Left lung (tissue), 10 donors: ENCODE data around the gene AIP. TPM values are rescaled to one million over a fixed set of nuclear protein-coding genes. Genes with fewer than 3 reads are reported as not detected.

ENCODE experiments used
- ATAC-seq: fragments of 200-7000 bp; cut with Tn5 transposase; one replicate; pipeline ENCODE4 v1.9.1; 2020; ENCODE audit warnings: moderate library complexity
- DNase-seq, 4 donors: peaks; one replicate each; pipeline ENCODE4 v3.0.0-alpha.2; 2013 to 2020
- H3K27ac ChIP-seq, 2 donors: fragments of 200-600 bp; sonication (generic) in 1 of 2; one replicate each; pipeline versions ENCODE4 v1.5.0 to v1.8.0; 2020 to 2021
- H3K27me3 ChIP-seq, 2 donors: fragments of 200-600 bp; sonication (generic) in 1 of 2; one replicate each; pipeline versions ENCODE4 v1.5.0 to v1.8.0; 2020 to 2021
- H3K36me3 ChIP-seq, 2 donors: fragments of 200-600 bp; sonication (generic) in 1 of 2; one replicate each; pipeline versions ENCODE4 v1.5.0 to v1.8.0; 2020 to 2021
- H3K4me1 ChIP-seq, 2 donors: fragments of 200-600 bp; one replicate each; pipeline ENCODE4 v1.8.0; 2021
- H3K4me3 ChIP-seq, 2 donors: fragments of 200-600 bp; sonication (generic) in 1 of 2; one replicate each; pipeline versions ENCODE4 v1.5.0 to v1.8.0; 2020 to 2021; ENCODE audit warnings: mild to moderate bottlenecking in 1 of 2
- H3K9me3 ChIP-seq, 2 donors: fragments of 200-600 bp; sonication (generic) in 1 of 2; one replicate each; pipeline versions ENCODE4 v1.5.0 to v1.8.0; 2020 to 2021
- intact Hi-C, 2 donors: fragments of 100-400 bp; cut with DNase I; formaldehyde crosslinking; loops; one replicate each; pipeline versions ENCODE4 v1.11.2 to v1.14.2; 2022
- polyA plus RNA-seq, 6 donors: library from polyadenylated mRNA; unstranded; fragments of 120-200 nt; gene quantifications; one replicate each; pipeline ENCODE4 v1.2.1, GENCODE V29; 2013; ENCODE audit not compliant: insufficient read length in 6 of 6
- total RNA-seq, 2 donors: library from RNA; stranded (reverse); fragmentation: NEBNext Ultra II Directional; extraction: Animal tissue kit (Norgen Biotek cat#: 25700); gene quantifications; one replicate each; pipeline ENCODE4 v1.2.1, GENCODE V29; 2021
- TF ChIP-seq, protein P1 (sequence below), 2 donors: fragments of 200-600 bp; sonication (generic) in 1 of 2; IDR thresholded peaks; one replicate each; pipeline versions ENCODE4 v1.5.0 to v1.8.0; 2021; ENCODE audit warnings: antibody characterized with exemption in 2 of 2
- donor health status: DM: no; HTN: yes; CAD: no.
- donor health status: DM: no; HTN: no; CAD: no.

The AIP gene
- total and polyA plus RNA-seq, 8 donors = 55.7 to 68.2 (median 61.0) TPM

DNA sequence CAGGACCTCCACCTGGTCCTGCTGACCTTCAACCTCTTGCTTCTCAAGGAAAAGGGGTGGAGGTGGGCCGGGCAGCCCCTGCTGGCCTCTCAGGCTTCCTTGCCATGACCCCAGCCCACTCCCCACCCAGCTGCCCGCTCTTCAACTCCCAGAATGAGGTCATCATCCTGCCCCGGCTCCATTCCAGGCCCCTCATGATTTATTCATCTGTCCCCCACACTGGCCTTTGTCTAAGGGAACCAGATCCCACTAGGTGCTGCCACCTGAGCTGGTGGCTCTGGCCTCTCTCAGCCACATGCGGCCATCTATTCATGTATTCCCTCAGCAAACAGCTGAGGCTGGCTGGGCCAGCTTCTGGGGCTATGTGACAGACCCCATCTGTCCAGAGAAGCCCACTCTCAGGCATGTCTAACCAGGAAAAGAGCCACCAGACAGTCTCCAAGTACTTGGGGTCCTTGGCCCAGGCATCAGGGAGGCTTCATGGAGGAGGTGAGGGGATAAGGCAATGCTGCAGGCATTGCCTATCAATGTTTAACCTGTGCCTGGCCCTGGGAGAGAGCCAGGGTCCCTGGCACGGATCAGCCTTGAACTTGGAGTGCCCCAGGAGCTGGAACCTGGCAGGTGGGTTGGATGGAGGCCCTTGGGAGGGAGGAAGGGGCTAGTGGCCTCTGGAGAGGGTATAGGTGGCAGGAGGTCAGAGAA, 42.6 kb downstream of the AIP start:
- no peak for ATAC-seq
- no peaks in the 10 kb centered on the region for H3K9me3 ChIP-seq

DNA sequence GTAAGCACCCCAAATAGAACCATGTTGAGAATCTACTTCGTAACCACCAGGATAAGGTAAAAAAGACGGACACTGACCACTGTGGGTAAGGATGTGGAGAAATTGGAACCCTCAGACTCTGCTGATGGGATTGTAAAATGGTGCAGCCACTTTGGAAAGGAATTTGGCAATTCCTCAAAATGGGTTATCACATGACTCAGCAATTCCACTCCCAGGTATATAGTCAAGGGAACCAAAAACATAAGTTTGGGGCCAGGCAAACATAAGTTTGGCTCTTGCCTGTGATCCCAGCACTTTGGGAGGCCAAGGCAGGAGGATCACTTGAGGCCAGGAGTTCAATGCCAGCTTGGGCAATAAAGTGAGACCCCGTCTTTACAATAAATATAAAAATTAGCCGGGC, 45.5 kb downstream of the AIP start:
- ATAC-seq (no peak), DNase-seq (no peak)
- H3K36me3 ChIP-seq = no peaks in the 10 kb centered on the region
- H3K27me3 ChIP-seq = peaks cover 0 to 8% of the 10 kb centered on the region in 2 donors
- no peak overlapping the region for H3K4me3 ChIP-seq
- H3K27ac ChIP-seq = no peak overlapping the region
- TF ChIP-seq, protein P1, sequence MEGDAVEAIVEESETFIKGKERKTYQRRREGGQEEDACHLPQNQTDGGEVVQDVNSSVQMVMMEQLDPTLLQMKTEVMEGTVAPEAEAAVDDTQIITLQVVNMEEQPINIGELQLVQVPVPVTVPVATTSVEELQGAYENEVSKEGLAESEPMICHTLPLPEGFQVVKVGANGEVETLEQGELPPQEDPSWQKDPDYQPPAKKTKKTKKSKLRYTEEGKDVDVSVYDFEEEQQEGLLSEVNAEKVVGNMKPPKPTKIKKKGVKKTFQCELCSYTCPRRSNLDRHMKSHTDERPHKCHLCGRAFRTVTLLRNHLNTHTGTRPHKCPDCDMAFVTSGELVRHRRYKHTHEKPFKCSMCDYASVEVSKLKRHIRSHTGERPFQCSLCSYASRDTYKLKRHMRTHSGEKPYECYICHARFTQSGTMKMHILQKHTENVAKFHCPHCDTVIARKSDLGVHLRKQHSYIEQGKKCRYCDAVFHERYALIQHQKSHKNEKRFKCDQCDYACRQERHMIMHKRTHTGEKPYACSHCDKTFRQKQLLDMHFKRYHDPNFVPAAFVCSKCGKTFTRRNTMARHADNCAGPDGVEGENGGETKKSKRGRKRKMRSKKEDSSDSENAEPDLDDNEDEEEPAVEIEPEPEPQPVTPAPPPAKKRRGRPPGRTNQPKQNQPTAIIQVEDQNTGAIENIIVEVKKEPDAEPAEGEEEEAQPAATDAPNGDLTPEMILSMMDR (IDR thresholded peaks at IDR 0.05) = no peak
- intact Hi-C loops = no loop called here
- H3K4me1 ChIP-seq = no peaks in the 10 kb centered on the region
- H3K9me3 ChIP-seq = peaks cover 0 to 5% of the 10 kb centered on the region in 2 donors

More for the DNA sequence above, 42.6 kb downstream of the AIP start:
- Histone ChIP-seq H3K27me3 (peaks cover 0 to 8% of the 10 kb centered on the region in 2 donors), H3K4me3 (no peak overlapping the region), H3K27ac (no peak overlapping the region), H3K36me3 (no peaks in the 10 kb centered on the region), H3K4me1 (no peaks in the 10 kb centered on the region)
- TF ChIP-seq, protein P1 (IDR thresholded peaks at IDR 0.05) = no peak
- DNase-seq = no peak
- intact Hi-C loops = no loop called here

DNA sequence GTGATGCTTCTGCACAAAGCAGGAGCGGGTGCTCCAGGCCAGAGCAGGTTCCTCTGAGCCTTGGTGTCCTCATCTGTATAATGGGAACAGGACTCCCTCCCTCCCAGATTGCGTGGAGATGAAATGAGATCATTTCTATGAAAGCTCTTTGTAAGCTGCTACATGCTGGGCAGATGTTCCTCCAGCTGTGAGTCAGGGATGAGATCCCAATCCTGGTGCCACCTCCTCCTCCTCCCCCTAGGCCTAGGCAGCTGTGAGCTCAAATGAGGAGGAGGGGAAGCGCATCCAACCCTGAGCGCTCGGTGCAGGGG, 47.4 kb downstream of the AIP start:
- H3K4me3 ChIP-seq = no peak overlapping the region

DNA sequence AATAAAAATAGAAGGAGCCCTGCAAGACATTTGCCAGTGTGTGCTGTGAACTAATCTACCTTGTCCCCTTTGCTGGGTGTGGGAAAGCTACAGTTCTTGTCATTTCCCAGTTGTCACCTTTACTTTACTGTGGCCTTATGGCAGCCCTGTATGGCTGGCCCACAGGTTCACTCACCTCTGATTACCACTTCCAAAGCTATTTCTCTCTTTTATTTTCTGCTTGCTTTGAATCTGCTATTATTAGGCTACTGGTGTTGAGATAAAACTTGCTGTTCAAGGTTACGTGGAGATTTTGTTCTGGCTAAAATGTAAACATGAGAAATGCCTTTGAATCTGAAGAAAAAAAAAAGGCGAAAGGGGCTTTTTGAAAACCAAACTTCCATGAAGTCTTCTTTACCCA, 50.1 kb downstream of the AIP start:
- H3K27me3 ChIP-seq = no peaks in the 10 kb centered on the region
- no peak for DNase-seq
- H3K4me1 ChIP-seq = no peaks in the 10 kb centered on the region
- H3K4me3 ChIP-seq = no peak overlapping the region
- TF ChIP-seq, protein P1 (IDR thresholded peaks at IDR 0.05) = no peak
- intact Hi-C loops = no loop called here
- ATAC-seq = no peak
- H3K9me3 ChIP-seq = peaks cover 0 to 21% of the 10 kb centered on the region in 2 donors
- H3K27ac ChIP-seq = no peak overlapping the region
- no peaks in the 10 kb centered on the region for H3K36me3 ChIP-seq

More for the DNA sequence above, 47.4 kb downstream of the AIP start:
- no peak for DNase-seq
- H3K4me1 ChIP-seq = no peaks in the 10 kb centered on the region
- ATAC-seq = no peak
- no peak overlapping the region for H3K27ac ChIP-seq
- H3K27me3 ChIP-seq = no peaks in the 10 kb centered on the region
- TF ChIP-seq, protein P1 (IDR thresholded peaks at IDR 0.05) = no peak
- intact Hi-C loops = no loop called here
- peaks cover 0 to 21% of the 10 kb centered on the region in 2 donors for H3K9me3 ChIP-seq
- no peaks in the 10 kb centered on the region for H3K36me3 ChIP-seq

DNA sequence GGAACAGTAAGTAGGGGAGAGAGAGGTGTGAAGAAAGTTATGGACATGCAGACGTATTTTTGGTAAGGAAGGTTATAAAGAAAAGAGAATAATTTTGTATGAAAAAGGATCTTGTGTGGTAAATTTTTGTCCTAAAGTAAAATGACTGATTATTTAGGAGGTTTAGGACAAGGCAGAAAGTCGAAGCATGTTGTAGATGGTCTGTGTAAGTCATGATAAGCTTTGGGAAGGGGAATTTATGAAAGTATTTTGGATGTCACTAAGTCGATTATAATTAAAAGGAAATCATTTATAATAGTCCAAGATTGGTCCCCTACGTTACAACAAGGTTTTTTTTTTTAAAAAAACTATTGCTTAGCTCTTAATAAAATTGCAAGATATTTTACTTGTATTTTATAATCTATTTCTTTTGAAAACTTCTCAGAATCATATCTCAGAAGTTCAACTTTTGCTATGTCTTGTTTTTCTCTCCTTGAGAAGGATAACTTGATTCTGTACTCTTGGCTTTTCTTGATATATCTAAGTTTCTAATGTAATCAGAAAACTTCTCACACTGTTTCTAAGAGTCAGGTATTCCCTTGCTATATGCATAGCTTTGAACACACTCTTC, 51.3 kb downstream of the AIP start:
- Histone ChIP-seq H3K9me3 (peaks cover 0 to 21% of the 10 kb centered on the region in 2 donors), H3K27ac (no peak overlapping the region), H3K4me1 (no peaks in the 10 kb centered on the region), H3K4me3 (no peak overlapping the region), H3K36me3 (no peaks in the 10 kb centered on the region), H3K27me3 (no peaks in the 10 kb centered on the region)
- intact Hi-C loops = no loop called here
- TF ChIP-seq, protein P1 (IDR thresholded peaks at IDR 0.05) = no peak
- DNase-seq (no peak), ATAC-seq (no peak)
